Hepatocyte (in vitro differentiated cells): ENCODE measurements around the gene SUGCT. TPM values are rescaled to one million over a fixed set of nuclear protein-coding genes. Genes with fewer than 3 reads are reported as not detected.
A peak's percentile ranks its signal among the peaks of the same experiment; 100 is the strongest.

Source experiments
- DNase-seq: peaks from one replicate; pipeline ENCODE4 v3.0.0-alpha.2; 2016; ENCODE audit warnings: low spot score
- H2AFZ ChIP-seq: fragments of 200-600 bp; sonication (generic); 2 replicates; pipeline ENCODE4 v1.6.0; 2016; ENCODE audit warnings: antibody characterized with exemption, mild to moderate bottlenecking
- H3K27ac ChIP-seq: fragments of 200-600 bp; sonication (generic); 2 replicates; pipeline ENCODE4 v1.5.1; 2016; ENCODE audit warnings: mild to moderate bottlenecking
- H3K27me3 ChIP-seq: fragments of 200-600 bp; sonication (generic); 2 replicates; pipeline ENCODE4 v1.6.1; 2016
- H3K36me3 ChIP-seq: fragments of 200-600 bp; sonication (generic); replicated peaks from 2 replicates; pipeline ENCODE4 v1.5.1; 2016; ENCODE audit warnings: low read depth; ENCODE audit not compliant: insufficient read depth
- H3K4me1 ChIP-seq: fragments of 200-600 bp; sonication (generic); 2 replicates; pipeline ENCODE4 v1.5.1; 2016; ENCODE audit warnings: mild to moderate bottlenecking, moderate library complexity; ENCODE audit not compliant: insufficient read depth
- H3K4me2 ChIP-seq: fragments of 200-600 bp; sonication (generic); 2 replicates; pipeline ENCODE4 v1.6.0; 2016
- H3K4me3 ChIP-seq: fragments of 200-600 bp; sonication (generic); 2 replicates; pipeline ENCODE4 v1.5.1; 2016; ENCODE audit warnings: mild to moderate bottlenecking
- H3K79me2 ChIP-seq: fragments of 200-600 bp; sonication (generic); 2 replicates; pipeline ENCODE4 v1.6.0; 2017; ENCODE audit warnings: mild to moderate bottlenecking
- H3K9me2 ChIP-seq: fragments of 200-600 bp; sonication (generic); replicated peaks from 2 replicates; pipeline ENCODE4 v1.6.0; 2017; ENCODE audit warnings: mild to moderate bottlenecking; ENCODE audit not compliant: insufficient read depth
- H3K9me3 ChIP-seq: fragments of 200-600 bp; sonication (generic); 2 replicates; pipeline ENCODE4 v1.5.1; 2016; ENCODE audit warnings: low read depth, mild to moderate bottlenecking
- H4K20me1 ChIP-seq: fragments of 200-600 bp; sonication (generic); 2 replicates; pipeline ENCODE4 v1.6.0; 2016; ENCODE audit warnings: mild to moderate bottlenecking; ENCODE audit not compliant: insufficient read depth, poor library complexity, severe bottlenecking
- CTCF ChIP-seq: fragments of 200-600 bp; sonication (generic); IDR thresholded peaks from 2 replicates; pipeline ENCODE4 v1.5.1; 2016; ENCODE audit warnings: antibody characterized with exemption, mild to moderate bottlenecking; ENCODE audit not compliant: poor library complexity
- EZH2 ChIP-seq: fragments of 200-600 bp; sonication (generic); IDR thresholded peaks from 2 replicates; pipeline ENCODE4 v1.6.1; 2016; ENCODE audit warnings: antibody characterized with exemption, mild to moderate bottlenecking, borderline replicate concordance
- EZH2phosphoT487 ChIP-seq: fragments of 200-600 bp; sonication (generic); IDR thresholded peaks from one replicate; pipeline ENCODE4 v1.6.1; 2018; ENCODE audit warnings: antibody characterized with exemption, mild to moderate bottlenecking, low read depth, moderate library complexity; ENCODE audit not compliant: unreplicated experiment, severe bottlenecking
- whole genome bisulfite sequencing: methylation state at CpG from one replicate; pipeline ENCODE4 v1.1.6; 2016; ENCODE audit warnings: low lambda C conversion rate; ENCODE audit errors: missing lambda C conversion rate; 5-methylcytosine and 5-hydroxymethylcytosine counted together
- polyA plus RNA-seq: library from polyadenylated mRNA; unstranded; fragments of >200 nt; fragmentation: Nextera tagmentation; extraction: Ambion mirVana; gene quantifications from 2 replicates; pipeline ENCODE4 v1.2.1, GENCODE V29; 2016
- total RNA-seq: library from RNA; depleted of rRNA; stranded (reverse); fragments of >200 nt; gene quantifications from 2 replicates; pipeline ENCODE4 v1.2.3, GENCODE V29; 2014

The SUGCT gene
- total and polyA plus RNA-seq, 2 experiments from 2014 or later, result 5.1 to 12.0 TPM

- H3K79me2 ChIP-seq, result no peaks in the 10 kb centered on the region
- no peak overlapping the region for H3K4me2 ChIP-seq
- H3K4me3 ChIP-seq, result no peak overlapping the region
- DNase-seq, result no peak
- H3K36me3 ChIP-seq, result no peaks in the 10 kb centered on the region
- no peaks in the 10 kb centered on the region for H3K4me1 ChIP-seq
- WGBS, result 85% methylated on average over 1 of the region's 1 CpG
- TF ChIP-seq CTCF (no peak), EZH2 (no peak), EZH2phosphoT487 (no peak)
- no peak overlapping the region for H3K27ac ChIP-seq
- H2AFZ ChIP-seq, result no peak overlapping the region
- no peaks in the 10 kb centered on the region for H3K9me2 ChIP-seq
- no peaks in the 10 kb centered on the region for H3K9me3 ChIP-seq
- H3K27me3 ChIP-seq, result no peaks in the 10 kb centered on the region
- H4K20me1 ChIP-seq, result no peaks in the 10 kb centered on the region
These were observed 97.0 kb downstream of the SUGCT start for GRCh38 chr7:40231796-40232195.

GRCh38 chr7:40232242-40232893 lies 97.6 kb downstream of the SUGCT start:
- no peaks in the 10 kb centered on the region for H3K9me2 ChIP-seq
- H3K27ac ChIP-seq, result no peak overlapping the region
- TF ChIP-seq CTCF (peak; percentile 75), EZH2 (no peak), EZH2phosphoT487 (no peak)
- H4K20me1 ChIP-seq, result no peaks in the 10 kb centered on the region
- no peaks in the 10 kb centered on the region for H3K79me2 ChIP-seq
- no peaks in the 10 kb centered on the region for H3K27me3 ChIP-seq
- peak overlapping the region; percentile 11 for H2AFZ ChIP-seq
- no peak overlapping the region for H3K4me2 ChIP-seq
- 23% methylated on average over 7 of the region's 7 CpGs for WGBS
- no peak overlapping the region for H3K4me3 ChIP-seq
- H3K4me1 ChIP-seq, result no peaks in the 10 kb centered on the region
- peak; percentile 66 for DNase-seq
- H3K9me3 ChIP-seq, result no peaks in the 10 kb centered on the region
- H3K36me3 ChIP-seq, result no peaks in the 10 kb centered on the region

- Histone ChIP-seq H3K4me2 (no peak overlapping the region), H3K9me3 (no peaks in the 10 kb centered on the region), H3K4me1 (no peaks in the 10 kb centered on the region), H2AFZ (peak overlapping the region; percentile 28), H3K9me2 (no peaks in the 10 kb centered on the region), H3K27me3 (no peaks in the 10 kb centered on the region), H3K36me3 (no peaks in the 10 kb centered on the region), H4K20me1 (no peaks in the 10 kb centered on the region), H3K4me3 (no peak overlapping the region), H3K79me2 (no peaks in the 10 kb centered on the region), H3K27ac (peak overlapping the region; percentile 30)
- DNase-seq, result peak; percentile 31
- 67% methylated on average over 4 of the region's 4 CpGs for WGBS
- TF ChIP-seq CTCF (no peak), EZH2phosphoT487 (no peak)
These were observed 99.2 kb downstream of the SUGCT start for GRCh38 chr7:40234046-40234445.

- H3K27ac ChIP-seq, result peak overlapping the region; percentile 30
- no peak for TF ChIP-seq EZH2phosphoT487
- TF ChIP-seq CTCF, result no peak
- no peak for TF ChIP-seq EZH2
These were observed 99.9 kb downstream of the SUGCT start for GRCh38 chr7:40234666-40235065.

More at GRCh38 chr7:40234666-40235065, 99.9 kb downstream of the SUGCT start:
- no peaks in the 10 kb centered on the region for H3K27me3 ChIP-seq
- no peaks in the 10 kb centered on the region for H3K9me3 ChIP-seq
- no peaks in the 10 kb centered on the region for H3K9me2 ChIP-seq
- H3K36me3 ChIP-seq, result no peaks in the 10 kb centered on the region
- no peak for DNase-seq
- peak overlapping the region; percentile 28 for H2AFZ ChIP-seq
- no peaks in the 10 kb centered on the region for H4K20me1 ChIP-seq
- H3K4me1 ChIP-seq, result no peaks in the 10 kb centered on the region
- 96% methylated on average over 6 of the region's 8 CpGs for WGBS
- no peak overlapping the region for H3K4me3 ChIP-seq
- no peak overlapping the region for H3K4me2 ChIP-seq
- H3K79me2 ChIP-seq, result no peaks in the 10 kb centered on the region
